GM23338 (cell line): ENCODE data around the gene SLC25A22.

ENCODE experiments used
- CREB1 ChIP-seq: fragments of 250-450 bp; sonication (Bioruptor Pico); IDR thresholded peaks from 2 replicates; pipeline ENCODE4 v1.5.0; 2020; ENCODE audit warnings: low read depth, mild to moderate bottlenecking, moderate library complexity
- EZH2 ChIP-seq: fragments of 200-600 bp; sonication (generic); IDR thresholded peaks from one replicate; pipeline ENCODE4 v1.8.0; 2017; ENCODE audit warnings: antibody characterized with exemption, mild to moderate bottlenecking, low read depth; ENCODE audit not compliant: unreplicated experiment
- EZH2phosphoT487 ChIP-seq: fragments of 200-600 bp; sonication (generic); IDR thresholded peaks from one replicate; pipeline ENCODE4 v1.8.1; 2018; ENCODE audit warnings: antibody characterized with exemption; ENCODE audit not compliant: unreplicated experiment
- JUNB ChIP-seq: IDR thresholded peaks from one replicate; pipeline ENCODE4 v1.6.1; 2016; ENCODE audit warnings: antibody characterized with exemption; ENCODE audit not compliant: unreplicated experiment
- NANOG ChIP-seq: IDR thresholded peaks from 2 replicates; pipeline ENCODE4 v1.6.1; 2016; ENCODE audit warnings: antibody characterized with exemption, borderline replicate concordance
- POLR2AphosphoS5 ChIP-seq: IDR thresholded peaks from 2 replicates; pipeline ENCODE4 v1.6.1; 2016; ENCODE audit warnings: antibody characterized with exemption, low read depth
- STAT1 ChIP-seq: IDR thresholded peaks from one replicate; pipeline ENCODE4 v1.6.1; 2016; ENCODE audit warnings: antibody characterized with exemption; ENCODE audit not compliant: unreplicated experiment
- ZNF114 ChIP-seq: fragments of 250-450 bp; sonication (Bioruptor Pico); IDR thresholded peaks from 2 replicates; pipeline ENCODE4 v1.5.0; 2020; ENCODE audit warnings: mild to moderate bottlenecking, moderate library complexity
- TF ChIP-seq, protein P1 (sequence below), 2 experiments: fragments of 200-600 bp in 1 of 2; sonication (generic) in 1 of 2; conservative IDR thresholded peaks; 2 replicates each; pipeline versions ENCODE4 v1.5.1 to v1.6.1; 2016 to 2017; ENCODE audit warnings: antibody characterized with exemption in 2 of 2, low read depth in 2 of 2, mild to moderate bottlenecking in 2 of 2, moderate library complexity in 1 of 2
- TF ChIP-seq, protein P2 (sequence below): IDR thresholded peaks from 2 replicates; pipeline ENCODE4 v1.6.1; 2016; ENCODE audit warnings: antibody characterized with exemption
- TF ChIP-seq, protein P3 (sequence below): IDR thresholded peaks from one replicate; pipeline ENCODE4 v1.6.1; 2018; ENCODE audit warnings: antibody characterized with exemption; ENCODE audit not compliant: unreplicated experiment

DNA sequence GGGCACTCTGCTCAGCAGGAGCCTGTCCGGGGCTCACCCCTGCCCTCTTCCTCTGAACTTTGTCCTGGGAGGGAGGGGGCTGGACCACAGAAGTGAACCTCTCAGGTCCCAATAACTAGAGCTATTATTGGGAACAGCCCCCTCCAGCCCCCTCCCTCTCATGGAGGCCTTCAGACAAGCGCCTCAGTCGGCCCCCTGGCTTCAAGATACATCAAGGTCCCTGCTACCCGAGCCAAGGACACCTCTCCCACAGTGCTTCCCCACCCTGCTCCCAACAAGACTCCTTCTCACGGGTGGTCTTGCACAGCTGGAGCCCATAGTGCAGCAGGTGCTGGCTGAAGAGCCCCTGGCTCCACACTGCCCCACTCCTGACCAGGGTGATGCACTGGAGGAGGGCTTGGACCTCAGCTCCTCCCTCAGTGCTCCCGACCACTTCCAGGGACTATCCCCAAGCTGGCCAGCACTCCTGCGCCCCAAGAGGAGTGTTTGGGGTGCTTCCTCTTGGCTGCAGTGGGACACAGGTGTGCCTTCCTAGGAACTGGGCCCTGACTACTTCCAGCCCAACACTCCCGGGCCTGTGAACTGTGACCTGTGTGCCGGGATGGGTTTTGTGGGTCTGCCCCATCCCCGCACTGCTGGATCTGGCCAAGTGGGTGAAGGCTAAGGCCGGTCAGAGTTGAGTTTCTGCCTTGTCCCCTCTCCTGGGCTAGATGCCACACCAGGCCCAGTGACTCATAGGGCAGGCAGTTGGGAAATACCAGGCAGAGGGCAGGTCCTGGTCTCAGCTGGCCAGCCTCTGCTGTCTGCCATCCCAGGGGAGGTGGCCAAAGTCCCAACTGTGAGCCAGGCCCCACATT lies 22.8 kb upstream of the SLC25A22 start:
- TF ChIP-seq POLR2AphosphoS5, result no peak
- TF ChIP-seq CREB1 (CRISPR knock-in tag), result no peak
- TF ChIP-seq, protein P1, sequence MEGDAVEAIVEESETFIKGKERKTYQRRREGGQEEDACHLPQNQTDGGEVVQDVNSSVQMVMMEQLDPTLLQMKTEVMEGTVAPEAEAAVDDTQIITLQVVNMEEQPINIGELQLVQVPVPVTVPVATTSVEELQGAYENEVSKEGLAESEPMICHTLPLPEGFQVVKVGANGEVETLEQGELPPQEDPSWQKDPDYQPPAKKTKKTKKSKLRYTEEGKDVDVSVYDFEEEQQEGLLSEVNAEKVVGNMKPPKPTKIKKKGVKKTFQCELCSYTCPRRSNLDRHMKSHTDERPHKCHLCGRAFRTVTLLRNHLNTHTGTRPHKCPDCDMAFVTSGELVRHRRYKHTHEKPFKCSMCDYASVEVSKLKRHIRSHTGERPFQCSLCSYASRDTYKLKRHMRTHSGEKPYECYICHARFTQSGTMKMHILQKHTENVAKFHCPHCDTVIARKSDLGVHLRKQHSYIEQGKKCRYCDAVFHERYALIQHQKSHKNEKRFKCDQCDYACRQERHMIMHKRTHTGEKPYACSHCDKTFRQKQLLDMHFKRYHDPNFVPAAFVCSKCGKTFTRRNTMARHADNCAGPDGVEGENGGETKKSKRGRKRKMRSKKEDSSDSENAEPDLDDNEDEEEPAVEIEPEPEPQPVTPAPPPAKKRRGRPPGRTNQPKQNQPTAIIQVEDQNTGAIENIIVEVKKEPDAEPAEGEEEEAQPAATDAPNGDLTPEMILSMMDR (conservative IDR thresholded peaks at IDR 0.05; ENCODE audit: low read depth in 2 of 2), result no peak
- TF ChIP-seq EZH2phosphoT487, result no peak
- TF ChIP-seq NANOG, result no peak
- TF ChIP-seq ZNF114 (CRISPR knock-in tag), result no peak
- TF ChIP-seq, protein P2, sequence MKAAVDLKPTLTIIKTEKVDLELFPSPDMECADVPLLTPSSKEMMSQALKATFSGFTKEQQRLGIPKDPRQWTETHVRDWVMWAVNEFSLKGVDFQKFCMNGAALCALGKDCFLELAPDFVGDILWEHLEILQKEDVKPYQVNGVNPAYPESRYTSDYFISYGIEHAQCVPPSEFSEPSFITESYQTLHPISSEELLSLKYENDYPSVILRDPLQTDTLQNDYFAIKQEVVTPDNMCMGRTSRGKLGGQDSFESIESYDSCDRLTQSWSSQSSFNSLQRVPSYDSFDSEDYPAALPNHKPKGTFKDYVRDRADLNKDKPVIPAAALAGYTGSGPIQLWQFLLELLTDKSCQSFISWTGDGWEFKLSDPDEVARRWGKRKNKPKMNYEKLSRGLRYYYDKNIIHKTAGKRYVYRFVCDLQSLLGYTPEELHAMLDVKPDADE, result no peak
- TF ChIP-seq, protein P3, sequence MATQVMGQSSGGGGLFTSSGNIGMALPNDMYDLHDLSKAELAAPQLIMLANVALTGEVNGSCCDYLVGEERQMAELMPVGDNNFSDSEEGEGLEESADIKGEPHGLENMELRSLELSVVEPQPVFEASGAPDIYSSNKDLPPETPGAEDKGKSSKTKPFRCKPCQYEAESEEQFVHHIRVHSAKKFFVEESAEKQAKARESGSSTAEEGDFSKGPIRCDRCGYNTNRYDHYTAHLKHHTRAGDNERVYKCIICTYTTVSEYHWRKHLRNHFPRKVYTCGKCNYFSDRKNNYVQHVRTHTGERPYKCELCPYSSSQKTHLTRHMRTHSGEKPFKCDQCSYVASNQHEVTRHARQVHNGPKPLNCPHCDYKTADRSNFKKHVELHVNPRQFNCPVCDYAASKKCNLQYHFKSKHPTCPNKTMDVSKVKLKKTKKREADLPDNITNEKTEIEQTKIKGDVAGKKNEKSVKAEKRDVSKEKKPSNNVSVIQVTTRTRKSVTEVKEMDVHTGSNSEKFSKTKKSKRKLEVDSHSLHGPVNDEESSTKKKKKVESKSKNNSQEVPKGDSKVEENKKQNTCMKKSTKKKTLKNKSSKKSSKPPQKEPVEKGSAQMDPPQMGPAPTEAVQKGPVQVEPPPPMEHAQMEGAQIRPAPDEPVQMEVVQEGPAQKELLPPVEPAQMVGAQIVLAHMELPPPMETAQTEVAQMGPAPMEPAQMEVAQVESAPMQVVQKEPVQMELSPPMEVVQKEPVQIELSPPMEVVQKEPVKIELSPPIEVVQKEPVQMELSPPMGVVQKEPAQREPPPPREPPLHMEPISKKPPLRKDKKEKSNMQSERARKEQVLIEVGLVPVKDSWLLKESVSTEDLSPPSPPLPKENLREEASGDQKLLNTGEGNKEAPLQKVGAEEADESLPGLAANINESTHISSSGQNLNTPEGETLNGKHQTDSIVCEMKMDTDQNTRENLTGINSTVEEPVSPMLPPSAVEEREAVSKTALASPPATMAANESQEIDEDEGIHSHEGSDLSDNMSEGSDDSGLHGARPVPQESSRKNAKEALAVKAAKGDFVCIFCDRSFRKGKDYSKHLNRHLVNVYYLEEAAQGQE, result no peak
- no peak for TF ChIP-seq EZH2
- no peak for TF ChIP-seq STAT1
- TF ChIP-seq JUNB, result no peak
